Peyer's patch (tissue), 4 donors: ENCODE results near the gene FIBP. TPM values are rescaled to one million over a fixed set of nuclear protein-coding genes. Genes with fewer than 3 reads are reported as not detected.
A peak's percentile ranks its signal among the peaks of the same experiment; 100 is the strongest.

Source experiments
- DNase-seq, 3 donors: peaks; one replicate each; pipeline ENCODE4 v3.0.0-alpha.2; 2017 to 2019
- H3K27ac ChIP-seq, 4 donors: fragments of 200-600 bp; sonication (generic); one replicate each; pipeline ENCODE4 v1.5.1; 2016 to 2019
- H3K27me3 ChIP-seq, 2 donors: fragments of 200-600 bp; sonication (generic); one replicate each; pipeline ENCODE4 v1.5.1; 2019
- H3K36me3 ChIP-seq, 3 donors: fragments of 200-600 bp; sonication (generic); one replicate each; pipeline ENCODE4 v1.5.1; 2016 to 2019
- H3K4me1 ChIP-seq, 4 donors: fragments of 200-600 bp; sonication (generic); one replicate each; pipeline ENCODE4 v1.5.1; 2016 to 2019
- H3K4me3 ChIP-seq, 4 donors: fragments of 200-600 bp; sonication (generic); 1 replicate in 3 of 4; 2 replicates in 1 of 4; pipeline ENCODE4 v1.5.1; 2016 to 2019; ENCODE audit warnings: mild to moderate bottlenecking in 1 of 4
- H3K9me3 ChIP-seq, 4 donors: fragments of 200-600 bp; sonication (generic); one replicate each; pipeline ENCODE4 v1.5.1; 2016 to 2019; ENCODE audit warnings: mild to moderate bottlenecking in 1 of 4
- CTCF ChIP-seq, 6 experiments: fragments of 450-650 bp in 4 of 6; fragments of 200-600 bp in 2 of 6; sonication (generic) in 1 of 6; IDR thresholded peaks; one replicate each; pipeline ENCODE4 v1.5.1; 2017 to 2019; ENCODE audit warnings: antibody characterized with exemption in 6 of 6, mild to moderate bottlenecking in 3 of 6, moderate library complexity in 1 of 6
- POLR2A ChIP-seq, 2 donors: fragments of 450-650 bp; IDR thresholded peaks; one replicate each; pipeline ENCODE4 v1.5.1; 2017; ENCODE audit warnings: antibody characterized with exemption in 2 of 2, mild to moderate bottlenecking in 2 of 2, moderate library complexity in 2 of 2
- total RNA-seq, 4 donors: library from RNA; depleted of rRNA; stranded (reverse); fragments of >200 nt; gene quantifications; one replicate each; pipeline ENCODE4 v1.1.0, GENCODE V29; 2016

The FIBP gene
- total RNA-seq, 4 donors from 2014 or later: 100 to 173 (median 122) TPM

DNA sequence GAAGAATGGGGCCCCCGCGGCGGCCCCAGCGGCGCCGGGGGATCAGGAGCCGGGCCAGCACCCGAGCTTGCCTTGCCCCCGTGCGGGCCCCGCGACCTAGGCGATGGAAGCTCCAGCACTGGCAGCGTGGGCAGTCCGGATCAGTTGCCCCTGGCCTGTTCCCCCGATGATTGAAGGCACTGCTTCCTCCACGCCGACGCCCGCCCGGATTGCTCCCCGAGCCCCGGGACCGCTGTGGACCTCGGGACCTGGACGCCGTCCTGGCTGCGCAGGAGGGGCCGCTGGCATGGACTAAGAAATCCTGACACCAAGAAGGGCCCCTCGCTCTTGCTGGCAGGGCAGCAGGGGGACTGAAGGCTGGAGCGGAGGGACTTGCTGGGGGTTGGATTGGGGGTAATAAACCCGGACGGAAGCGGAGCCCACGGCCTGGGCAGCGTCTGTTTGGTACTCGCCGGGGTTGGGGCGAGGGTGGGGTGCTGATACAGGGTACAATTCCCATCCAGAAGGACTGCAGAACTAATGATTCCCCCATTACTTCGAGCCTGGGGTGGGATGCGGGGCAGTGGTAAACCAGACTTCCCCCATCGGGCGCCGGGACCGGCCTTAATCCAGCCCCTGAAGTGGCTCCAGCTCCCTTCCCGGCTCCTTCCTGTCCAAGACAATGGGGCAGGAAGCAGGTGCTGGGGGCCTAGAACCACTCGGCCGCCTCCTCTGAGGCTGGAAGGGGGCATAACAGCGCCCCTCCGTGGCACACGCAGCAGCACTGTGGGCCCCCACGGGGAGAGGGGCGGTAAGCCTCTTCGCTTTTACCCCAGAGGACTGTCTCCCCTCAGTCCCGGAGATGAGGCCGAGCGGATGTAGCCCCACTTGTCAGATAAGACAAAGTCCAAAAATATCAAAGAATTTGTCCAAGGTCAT, 3.2 kb upstream of the FIBP start:
- Histone ChIP-seq H3K9me3 (no peaks in the 10 kb centered on the region), H3K27me3 (no peaks in the 10 kb centered on the region), H3K27ac (peak overlapping the region; percentile 89 to 99 (median 93)), H3K4me3 (peak overlapping the region; percentile 63 to 75 (median 71)), H3K4me1 (peaks cover 0 to 61% (median 35%) of the 10 kb centered on the region in 4 donors), H3K36me3 (no peaks in the 10 kb centered on the region)
- DNase-seq: peak in 2 of 3 donors; percentile 57 to 61
- peak in 1 of 2 donors; percentile 19 for TF ChIP-seq POLR2A (IDR thresholded peaks at IDR 0.05)
- TF ChIP-seq CTCF (IDR thresholded peaks at IDR 0.05): no peak

DNA sequence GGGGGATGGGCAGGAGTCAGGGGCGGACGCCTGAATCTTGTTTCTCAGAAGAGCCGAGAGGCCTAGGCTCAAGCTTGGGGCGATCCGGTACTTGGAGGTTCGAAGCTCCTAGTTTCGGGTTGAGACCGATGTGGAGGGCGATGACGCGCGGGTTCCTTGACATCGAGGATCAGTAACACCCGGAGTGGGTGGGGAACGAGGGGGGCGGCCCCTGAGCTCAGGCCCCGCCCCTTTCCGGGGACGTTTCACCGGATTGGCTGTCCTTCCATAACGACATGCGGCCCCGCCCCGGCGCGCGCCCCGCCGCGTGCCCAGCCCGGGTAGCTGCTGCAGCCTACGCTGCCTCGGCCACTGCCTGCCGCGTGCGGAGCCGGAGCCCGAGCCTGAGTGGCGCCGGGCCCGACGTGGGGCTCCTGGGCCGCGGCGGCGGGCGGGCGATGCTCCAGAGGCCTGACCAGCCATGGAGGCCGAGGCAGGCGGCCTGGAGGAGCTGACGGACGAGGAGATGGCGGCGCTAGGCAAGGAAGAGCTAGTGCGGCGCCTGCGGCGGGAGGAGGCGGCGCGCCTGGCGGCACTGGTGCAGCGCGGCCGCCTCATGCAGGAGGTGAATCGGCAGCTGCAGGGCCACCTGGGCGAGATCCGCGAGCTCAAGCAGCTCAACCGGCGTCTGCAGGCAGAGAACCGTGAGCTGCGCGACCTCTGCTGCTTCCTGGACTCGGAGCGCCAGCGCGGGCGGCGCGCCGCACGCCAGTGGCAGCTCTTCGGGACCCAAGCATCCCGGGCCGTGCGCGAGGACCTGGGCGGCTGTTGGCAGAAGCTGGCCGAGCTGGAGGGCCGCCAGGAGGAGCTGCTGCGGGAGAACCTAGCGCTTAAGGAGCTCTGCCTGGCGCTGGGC, 2.3 kb upstream of the FIBP start, which contains the start of gene CCDC85B:
Gene CCDC85B (plus strand): TSS at position 350 of the 895 bp plus-strand sequence. CDS start 111 bp downstream, at position 461.
- Histone ChIP-seq H3K4me1 (peaks cover 0 to 70% (median 35%) of the 10 kb centered on the region in 4 donors), H3K36me3 (peaks cover 0 to under 1% (median 0%) of the 10 kb centered on the region in 3 donors), H3K27me3 (no peaks in the 10 kb centered on the region), H3K9me3 (no peaks in the 10 kb centered on the region), H3K27ac (peak within 1 kb of the TSS; percentile 89 to 99 (median 93)), H3K4me3 (peak within 1 kb of the TSS; percentile 63 to 83 (median 76))
- peak; percentile 98 to 100 (median 99) for DNase-seq
- TF ChIP-seq POLR2A (IDR thresholded peaks at IDR 0.05): peak; percentile 83 to 95
- TF ChIP-seq CTCF (IDR thresholded peaks at IDR 0.05): peak in 4 of 6 experiments; percentile 19 to 38 (median 37)

DNA sequence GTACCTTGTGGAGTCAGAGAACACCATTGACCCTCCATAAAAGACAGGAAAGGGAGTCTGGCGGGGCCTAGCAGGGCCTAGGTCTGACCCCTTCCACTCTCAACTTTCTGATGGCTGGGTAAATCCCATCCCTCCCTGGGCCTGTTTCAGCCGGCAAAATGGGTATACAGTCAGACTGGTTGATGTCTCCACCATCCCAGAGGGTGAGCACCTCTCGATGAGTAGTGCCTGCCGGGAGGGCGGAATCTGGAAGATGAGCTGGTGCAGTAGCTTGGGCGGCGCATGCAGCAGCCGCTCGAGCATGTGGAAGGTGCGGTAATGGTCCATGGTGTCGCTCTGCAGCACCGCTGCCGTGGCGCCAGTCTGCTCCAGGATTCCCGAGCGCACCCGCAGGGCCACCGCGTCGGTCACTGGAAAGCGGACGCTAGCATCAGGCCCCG, 528 bp downstream of the FIBP start:
- DNase-seq: no peak
- peak overlapping the region; percentile 89 to 99 (median 93) for H3K27ac ChIP-seq

GRCh38 chr11:65886826-65887722, 1.2 kb downstream of the FIBP start:
- Histone ChIP-seq H3K9me3 (no peaks in the 10 kb centered on the region), H3K27me3 (no peaks in the 10 kb centered on the region), H3K27ac (peak overlapping the region in 3 of 4 donors; percentile 92 to 99 (median 94)), H3K4me1 (peaks cover 0 to 63% (median 22%) of the 10 kb centered on the region in 4 donors), H3K4me3 (peak overlapping the region in 3 of 4 donors; percentile 73 to 83 (median 78)), H3K36me3 (peaks cover 0 to 28% (median 0%) of the 10 kb centered on the region in 3 donors)
- TF ChIP-seq POLR2A (IDR thresholded peaks at IDR 0.05): no peak
- TF ChIP-seq CTCF (IDR thresholded peaks at IDR 0.05): no peak
- no peak for DNase-seq

More for the DNA sequence above, 528 bp downstream of the FIBP start:
- Histone ChIP-seq H3K4me3 (peak overlapping the region; percentile 63 to 83 (median 76)), H3K9me3 (no peaks in the 10 kb centered on the region), H3K36me3 (peaks cover 0 to 23% (median 0%) of the 10 kb centered on the region in 3 donors), H3K4me1 (peaks cover 0 to 70% (median 29%) of the 10 kb centered on the region in 4 donors), H3K27me3 (no peaks in the 10 kb centered on the region)
- TF ChIP-seq POLR2A (IDR thresholded peaks at IDR 0.05) (no peak), CTCF (IDR thresholded peaks at IDR 0.05) (no peak)
